WTC11 (cell line): ENCODE results near the gene ZNF775. TPM values are rescaled to one million over a fixed set of nuclear protein-coding genes. Genes with fewer than 3 reads are reported as not detected.

Experiments used
- ATAC-seq: fragments of 200-7000 bp; cut with Tn5 transposase; 2 replicates; pipeline ENCODE4 v1.10.0; 2021; ENCODE audit warnings: mild to moderate bottlenecking, moderate library complexity
- CTCF ChIA-PET: fragments of 300-600 bp; sonication (Branson Sonifier 250); formaldehyde crosslinking; loops from one replicate; lab custom pipeline; 2021; ENCODE audit warnings: antibody characterized with exemption; lab: Charles Lee
- POLR2A ChIA-PET: fragments of 350-600 bp; sonication (Branson Sonifier 250); formaldehyde crosslinking; loops from one replicate; lab custom pipeline; 2021; ENCODE audit warnings: antibody characterized with exemption; lab: Charles Lee
- DNase-seq: peaks from one replicate; pipeline ENCODE4 v3.0.0; 2021; ENCODE audit warnings: low spot score
- H3K27ac Mint-ChIP-seq: 2 replicates; pipeline ENCODE4 v1.8.0; 2021; ENCODE audit warnings: mixed read lengths
- H3K27me3 Mint-ChIP-seq: 2 replicates; pipeline ENCODE4 v1.8.0; 2021; ENCODE audit warnings: low read depth, mild to moderate bottlenecking, moderate library complexity, mixed read lengths
- H3K36me3 Mint-ChIP-seq: 2 replicates; pipeline ENCODE4 v1.8.0; 2021; ENCODE audit warnings: mixed read lengths
- H3K4me1 Mint-ChIP-seq: 2 replicates; pipeline ENCODE4 v1.8.0; 2022; ENCODE audit warnings: mixed read lengths
- H3K4me3 Mint-ChIP-seq: 2 replicates; pipeline ENCODE4 v1.8.0; 2021; ENCODE audit warnings: mild to moderate bottlenecking, moderate library complexity, mixed read lengths
- H3K9me3 Mint-ChIP-seq: 2 replicates; pipeline ENCODE4 v1.8.0; 2021; ENCODE audit warnings: mixed read lengths
- CDX4 ChIP-seq: fragments of 250-450 bp; sonication (Bioruptor Pico); IDR thresholded peaks from 2 replicates; pipeline ENCODE4 v1.9.0; 2021; ENCODE audit warnings: moderate library complexity, mild to moderate bottlenecking, inconsistent platforms, borderline replicate concordance
- FOXP4 ChIP-seq: sonication (generic); formaldehyde crosslinking; IDR thresholded peaks from 2 replicates; pipeline ENCODE4 v1.8.0; 2022; ENCODE audit warnings: mild to moderate bottlenecking, missing genetic modification reagents
- GTF2I ChIP-seq: fragments of 250-450 bp; sonication (Bioruptor Pico); conservative IDR thresholded peaks from 2 replicates; pipeline ENCODE4 v1.4.0; 2021; ENCODE audit warnings: mild to moderate bottlenecking
- IRF2 ChIP-seq: sonication (generic); formaldehyde crosslinking; IDR thresholded peaks from 2 replicates; pipeline ENCODE4 v1.8.0; 2022; ENCODE audit warnings: low read depth, missing genetic modification reagents, borderline replicate concordance
- MLX ChIP-seq: sonication (generic); formaldehyde crosslinking; IDR thresholded peaks from 2 replicates; pipeline ENCODE4 v1.8.1; 2023; ENCODE audit warnings: mild to moderate bottlenecking, missing genetic modification reagents, moderate library complexity
- NFATC4 ChIP-seq: fragments of 250-450 bp; sonication (Bioruptor Pico); IDR thresholded peaks from 2 replicates; pipeline ENCODE4 v1.9.0; 2021; ENCODE audit warnings: mild to moderate bottlenecking
- SOX15 ChIP-seq: fragments of 250-450 bp; sonication (Bioruptor Pico); IDR thresholded peaks from 2 replicates; pipeline ENCODE4 v1.9.0; 2021; ENCODE audit warnings: mild to moderate bottlenecking
- TCF7 ChIP-seq: sonication (generic); formaldehyde crosslinking; IDR thresholded peaks from 2 replicates; pipeline ENCODE4 v1.8.0; 2022; ENCODE audit warnings: mild to moderate bottlenecking, low read depth, missing genetic modification reagents, moderate library complexity
- ZMAT4 ChIP-seq: fragments of 250-450 bp; sonication (Bioruptor Pico); IDR thresholded peaks from 2 replicates; pipeline ENCODE4 v1.9.0; 2021; ENCODE audit warnings: mild to moderate bottlenecking
- ZNF138 ChIP-seq: sonication (generic); formaldehyde crosslinking; conservative IDR thresholded peaks from 2 replicates; pipeline ENCODE4 v1.8.1; 2022; ENCODE audit warnings: mild to moderate bottlenecking, moderate library complexity, missing genetic modification reagents
- ZNF232 ChIP-seq: sonication (generic); formaldehyde crosslinking; IDR thresholded peaks from 2 replicates; pipeline ENCODE4 v1.8.0; 2022; ENCODE audit warnings: mild to moderate bottlenecking, missing genetic modification reagents
- ZNF416 ChIP-seq: fragments of 250-450 bp; sonication (Bioruptor Pico); IDR thresholded peaks from 2 replicates; pipeline ENCODE4 v1.9.0; 2021; ENCODE audit warnings: mild to moderate bottlenecking, inconsistent platforms
- ZNF671 ChIP-seq: fragments of 250-450 bp; sonication (Bioruptor Pico); IDR thresholded peaks from 2 replicates; pipeline ENCODE4 v1.8.0; 2021; ENCODE audit warnings: mild to moderate bottlenecking
- total RNA-seq: library from RNA; stranded (reverse); gene quantifications from 3 replicates; pipeline ENCODE4 v1.2.3, GENCODE V29; 2021
- TF ChIP-seq, protein P1 (sequence below): sonication (generic); formaldehyde crosslinking; IDR thresholded peaks from 2 replicates; pipeline ENCODE4 v1.8.0; 2023; ENCODE audit warnings: missing genetic modification reagents, mild to moderate bottlenecking, borderline replicate concordance
- TF ChIP-seq, protein P2 (sequence below): fragments of 250-450 bp; sonication (Bioruptor Pico); IDR thresholded peaks from 2 replicates; pipeline ENCODE4 v2.1.2; 2022; ENCODE audit warnings: mild to moderate bottlenecking, moderate library complexity

Gene ZNF775
- total RNA-seq, 1 experiment from 2014 or later, result 25.4 TPM

GRCh38 chr7:150397346-150398107, 18.4 kb downstream of the ZNF775 start (continued):
- TF ChIP-seq, protein P1, sequence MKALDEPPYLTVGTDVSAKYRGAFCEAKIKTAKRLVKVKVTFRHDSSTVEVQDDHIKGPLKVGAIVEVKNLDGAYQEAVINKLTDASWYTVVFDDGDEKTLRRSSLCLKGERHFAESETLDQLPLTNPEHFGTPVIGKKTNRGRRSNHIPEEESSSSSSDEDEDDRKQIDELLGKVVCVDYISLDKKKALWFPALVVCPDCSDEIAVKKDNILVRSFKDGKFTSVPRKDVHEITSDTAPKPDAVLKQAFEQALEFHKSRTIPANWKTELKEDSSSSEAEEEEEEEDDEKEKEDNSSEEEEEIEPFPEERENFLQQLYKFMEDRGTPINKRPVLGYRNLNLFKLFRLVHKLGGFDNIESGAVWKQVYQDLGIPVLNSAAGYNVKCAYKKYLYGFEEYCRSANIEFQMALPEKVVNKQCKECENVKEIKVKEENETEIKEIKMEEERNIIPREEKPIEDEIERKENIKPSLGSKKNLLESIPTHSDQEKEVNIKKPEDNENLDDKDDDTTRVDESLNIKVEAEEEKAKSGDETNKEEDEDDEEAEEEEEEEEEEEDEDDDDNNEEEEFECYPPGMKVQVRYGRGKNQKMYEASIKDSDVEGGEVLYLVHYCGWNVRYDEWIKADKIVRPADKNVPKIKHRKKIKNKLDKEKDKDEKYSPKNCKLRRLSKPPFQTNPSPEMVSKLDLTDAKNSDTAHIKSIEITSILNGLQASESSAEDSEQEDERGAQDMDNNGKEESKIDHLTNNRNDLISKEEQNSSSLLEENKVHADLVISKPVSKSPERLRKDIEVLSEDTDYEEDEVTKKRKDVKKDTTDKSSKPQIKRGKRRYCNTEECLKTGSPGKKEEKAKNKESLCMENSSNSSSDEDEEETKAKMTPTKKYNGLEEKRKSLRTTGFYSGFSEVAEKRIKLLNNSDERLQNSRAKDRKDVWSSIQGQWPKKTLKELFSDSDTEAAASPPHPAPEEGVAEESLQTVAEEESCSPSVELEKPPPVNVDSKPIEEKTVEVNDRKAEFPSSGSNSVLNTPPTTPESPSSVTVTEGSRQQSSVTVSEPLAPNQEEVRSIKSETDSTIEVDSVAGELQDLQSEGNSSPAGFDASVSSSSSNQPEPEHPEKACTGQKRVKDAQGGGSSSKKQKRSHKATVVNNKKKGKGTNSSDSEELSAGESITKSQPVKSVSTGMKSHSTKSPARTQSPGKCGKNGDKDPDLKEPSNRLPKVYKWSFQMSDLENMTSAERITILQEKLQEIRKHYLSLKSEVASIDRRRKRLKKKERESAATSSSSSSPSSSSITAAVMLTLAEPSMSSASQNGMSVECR (CRISPR knock-in tag), result no peak
- TF ChIP-seq FOXP4 (CRISPR knock-in tag) (no peak), ZNF232 (CRISPR knock-in tag) (no peak), ZNF416 (no peak), ZNF671 (CRISPR knock-in tag) (no peak), GTF2I (CRISPR knock-in tag) (no peak), SOX15 (CRISPR knock-in tag) (no peak), IRF2 (CRISPR knock-in tag) (no peak), NFATC4 (CRISPR knock-in tag) (no peak), ZNF138 (no peak)

- Mint-ChIP-seq H3K4me3 (no peak overlapping the region), H3K4me1 (peaks cover 81% of the 10 kb centered on the region), H3K27ac (peak overlapping the region; percentile 99), H3K9me3 (no peaks in the 10 kb centered on the region), H3K27me3 (no peaks in the 10 kb centered on the region), H3K36me3 (peaks cover 19% of the 10 kb centered on the region)
- ChIA-PET POLR2A (interaction anchor here (1.4 kb wide), 1 partner anchor 12 kb away, joined by 3 read pairs; no protein-coding TSS in a partner anchor), CTCF (interaction anchor here (1.0 to 1.8 kb wide), 2 partner anchors 15 to 63 kb away, joined by 3 to 6 read pairs; no protein-coding TSS in a partner anchor)
- peak; percentile 10 for DNase-seq
- TF ChIP-seq ZMAT4 (CRISPR knock-in tag) (no peak), TCF7 (CRISPR knock-in tag) (no peak), CDX4 (CRISPR knock-in tag) (no peak), GTF2I (CRISPR knock-in tag) (no peak), MLX (no peak)
- TF ChIP-seq, protein P2, sequence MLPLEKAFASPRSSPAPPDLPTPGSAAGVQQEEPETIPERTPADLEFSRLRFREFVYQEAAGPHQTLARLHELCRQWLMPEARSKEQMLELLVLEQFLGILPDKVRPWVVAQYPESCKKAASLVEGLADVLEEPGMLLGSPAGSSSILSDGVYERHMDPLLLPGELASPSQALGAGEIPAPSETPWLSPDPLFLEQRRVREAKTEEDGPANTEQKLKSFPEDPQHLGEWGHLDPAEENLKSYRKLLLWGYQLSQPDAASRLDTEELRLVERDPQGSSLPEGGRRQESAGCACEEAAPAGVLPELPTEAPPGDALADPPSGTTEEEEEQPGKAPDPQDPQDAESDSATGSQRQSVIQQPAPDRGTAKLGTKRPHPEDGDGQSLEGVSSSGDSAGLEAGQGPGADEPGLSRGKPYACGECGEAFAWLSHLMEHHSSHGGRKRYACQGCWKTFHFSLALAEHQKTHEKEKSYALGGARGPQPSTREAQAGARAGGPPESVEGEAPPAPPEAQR, result no peak
- ATAC-seq, result no peak
These were observed 19.2 kb downstream of the ZNF775 start for GRCh38 chr7:150398108-150398964.
